Embryonic facial prominence (tissue), 1 donor: ENCODE results near the gene KLHL40.

Experiments
- DNase-seq: peaks from one replicate; pipeline ENCODE4 v3.0.0-alpha.2; 2016; ENCODE audit errors: extremely low spot score

KLHL40 gene

GRCh38 chr3:42689421-42690014 is 4.2 kb downstream of the KLHL40 start:
- no peak for DNase-seq

GRCh38 chr3:42690191-42690590 is 4.9 kb downstream of the KLHL40 start:
- DNase-seq: no peak

GRCh38 chr3:42690766-42691680 is 5.7 kb downstream of the KLHL40 start:
- DNase-seq: no peak

- DNase-seq: no peak
Measured at GRCh38 chr3:42691816-42692666, 6.7 kb downstream of the KLHL40 start.

GRCh38 chr3:42692667-42693529 is 7.6 kb downstream of the KLHL40 start:
- DNase-seq: no peak

- DNase-seq: no peak
Measured at GRCh38 chr3:42693530-42693930, 8.2 kb downstream of the KLHL40 start.

GRCh38 chr3:42694366-42694765 is 9.0 kb downstream of the KLHL40 start:
- DNase-seq: no peak

GRCh38 chr3:42696356-42697288 is 11.3 kb downstream of the KLHL40 start:
- no peak for DNase-seq

- DNase-seq: no peak
Measured at GRCh38 chr3:42697289-42698051, 12.1 kb downstream of the KLHL40 start.

GRCh38 chr3:42698216-42698910 is 13.0 kb downstream of the KLHL40 start:
- no peak for DNase-seq

- no peak for DNase-seq
Measured at GRCh38 chr3:42698911-42699230, 13.5 kb downstream of the KLHL40 start.

- DNase-seq: no peak
Measured at GRCh38 chr3:42699511-42699971, 14.2 kb downstream of the KLHL40 start.

- no peak for DNase-seq
Measured at GRCh38 chr3:42700366-42701288, 15.3 kb downstream of the KLHL40 start.

GRCh38 chr3:42701371-42702065 is 16.2 kb downstream of the KLHL40 start:
- no peak for DNase-seq

- no peak for DNase-seq
Measured at GRCh38 chr3:42702066-42702951, 17.0 kb downstream of the KLHL40 start, which contains the start of gene HHATL. TSS of gene HHATL (minus strand) at chr3:42702798. CDS start at chr3:42700826, 1,972 bp downstream.
